Adipose tissue (tissue), 3 donors: ENCODE measurements around the gene PXMP4. TPM values are rescaled to one million over a fixed set of nuclear protein-coding genes. Genes with fewer than 3 reads are reported as not detected.
"Not testable (repeated sequence)": the region's sequence is repeated elsewhere in the genome, so short reads cannot be mapped to it uniquely, and the experiment has no call there.

ENCODE experiments used
- H3K27ac ChIP-seq: one replicate; pipeline ENCODE4 v1.5.1; 2013; ENCODE audit warnings: low read depth, low read length
- WGBS, 3 donors: extraction: QIAGEN DNeasy Blood & Tissue Kit; methylation state at CpG; one replicate each; pipeline ENCODE4 v1.1.7; 2013; 5-methylcytosine and 5-hydroxymethylcytosine counted together
- polyA plus RNA-seq, 3 donors: library from polyadenylated mRNA; stranded (reverse); fragments of 200-250 nt; gene quantifications; one replicate each; pipeline ENCODE4 v1.2.3, GENCODE V29; 2013
- donor health status: healthy with polysubstance abuse.
- donor health status: Bipolar disorder and iron deficiency.
- donor health status: healthy.

Gene PXMP4
- polyA plus RNA-seq, 3 donors = 3.1 to 4.8 (median 4.6) TPM

GRCh38 chr20:33709905-33710541 lies 10.1 kb downstream of the PXMP4 start:
- no peak overlapping the region for H3K27ac ChIP-seq
- 78 to 89% (median 88%) methylated on average over 16 of the region's 16 CpGs for WGBS, 3 donors

DNA sequence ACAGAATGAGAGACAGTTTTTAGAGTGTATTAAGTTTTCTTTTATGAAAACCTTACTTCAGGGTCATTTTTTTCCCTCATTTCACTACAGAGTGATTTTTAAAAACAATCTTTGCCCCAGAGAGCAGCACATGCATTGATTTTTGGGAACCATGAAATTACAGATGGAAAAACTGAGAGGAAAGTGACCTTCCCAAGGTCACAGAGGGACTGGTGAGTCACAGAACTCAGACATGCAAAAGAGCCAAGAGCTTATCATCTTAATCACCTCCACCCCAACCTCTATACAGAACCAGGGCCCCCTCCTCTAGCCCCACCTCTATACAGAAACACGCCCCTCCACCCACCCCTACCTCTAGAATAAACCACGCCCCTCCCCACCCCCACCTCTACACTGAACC lies 10.7 kb downstream of the PXMP4 start:
- H3K27ac ChIP-seq = no peak overlapping the region
- 73 to 95% (median 94%) methylated on average over 2 of the region's 2 CpGs for WGBS, 3 donors

DNA sequence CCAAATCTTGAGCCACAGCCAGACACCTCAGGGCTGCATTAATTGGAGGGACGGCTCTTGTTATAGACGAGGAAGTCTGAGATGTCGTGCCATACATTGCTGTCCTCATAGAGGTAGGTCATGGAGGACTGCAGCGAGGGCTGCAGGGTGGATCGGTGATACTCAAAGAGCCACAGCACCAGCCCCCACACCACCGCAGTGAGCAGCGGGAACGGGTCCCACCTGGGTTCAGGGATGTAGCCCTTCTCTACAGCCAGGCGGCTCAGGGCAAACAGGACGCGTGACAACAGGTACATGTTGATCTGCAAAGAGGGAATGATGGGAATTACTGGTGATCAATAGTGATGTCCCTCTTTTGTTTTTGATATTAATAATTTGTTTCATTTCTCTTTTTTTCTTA lies 12.4 kb downstream of the PXMP4 start:
- WGBS, 3 donors = 90 to 92% (median 90%) methylated on average over 11 of the region's 11 CpGs
- no peak overlapping the region for H3K27ac ChIP-seq

DNA sequence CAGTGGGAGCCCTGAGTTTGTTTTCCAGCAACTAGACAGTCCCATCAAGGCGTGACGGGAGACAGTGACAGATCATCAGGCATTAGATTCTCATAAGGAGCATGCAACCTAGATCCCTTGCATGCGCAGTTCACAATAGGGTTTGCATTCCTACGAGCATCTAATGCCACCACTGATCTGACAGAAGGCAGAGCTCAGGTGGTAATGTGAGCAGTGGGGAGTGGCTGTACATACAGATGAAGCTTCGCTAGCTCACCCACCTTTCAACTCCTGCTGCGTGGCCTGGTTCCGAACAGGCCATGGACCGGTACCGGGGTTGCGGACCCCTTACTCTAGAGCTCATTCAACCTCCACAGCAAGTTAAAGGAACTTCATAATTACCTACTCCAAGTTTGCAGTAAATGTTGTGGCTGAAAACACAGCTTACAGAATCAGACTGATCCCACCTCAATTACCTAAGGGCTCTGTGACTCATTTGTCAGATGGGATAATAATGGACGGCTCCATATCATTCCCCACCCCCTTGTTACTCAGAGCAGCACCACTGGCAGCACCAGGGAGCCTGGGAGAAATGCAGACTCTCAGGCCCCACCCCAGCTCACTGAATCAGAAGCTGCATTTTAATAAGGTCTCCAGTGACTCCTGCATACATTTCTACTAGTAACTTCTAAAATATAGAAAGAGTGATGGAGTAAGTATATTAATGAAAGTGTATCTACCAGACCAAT lies 15.7 kb downstream of the PXMP4 start:
- 93 to 96% (median 95%) methylated on average over 11 of the region's 11 CpGs for WGBS, 3 donors
- no peak overlapping the region for H3K27ac ChIP-seq

DNA sequence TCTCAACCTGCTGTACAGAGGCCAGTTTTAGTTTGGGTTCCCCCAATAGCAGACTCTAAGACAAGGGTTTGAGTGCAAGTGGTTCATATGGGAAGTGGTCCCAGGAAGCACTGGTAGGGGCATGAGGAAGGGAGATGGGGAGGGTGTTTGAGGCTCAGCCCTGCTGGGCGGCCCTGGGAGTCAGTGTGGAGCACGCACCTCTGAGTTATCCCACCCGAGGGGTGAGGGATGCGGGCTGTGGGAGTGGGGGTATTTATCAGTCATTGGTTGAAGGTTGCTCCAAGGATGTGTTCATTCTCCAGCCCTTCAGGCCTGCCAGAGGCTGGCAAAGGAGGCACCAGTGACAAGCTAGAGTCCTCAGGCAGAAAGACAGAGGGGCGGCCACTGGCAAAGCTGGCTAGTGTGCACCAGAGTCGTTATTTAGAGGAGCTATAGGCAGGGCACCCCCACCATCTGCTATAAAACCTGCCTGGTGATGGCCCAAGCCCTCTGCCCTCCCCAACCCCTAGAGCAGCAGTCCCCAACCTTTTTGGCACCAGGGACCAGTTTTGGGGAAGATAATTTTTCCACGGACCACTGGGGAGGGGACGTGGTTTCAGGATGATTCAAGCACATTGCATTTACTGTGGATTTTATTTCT lies 16.5 kb downstream of the PXMP4 start:
- WGBS, 3 donors = 91 to 93% (median 92%) methylated on average over 8 of the region's 8 CpGs

GRCh38 chr20:33702861-33703260 lies 17.2 kb downstream of the PXMP4 start:
- H3K27ac ChIP-seq = no peak overlapping the region
- 46 to 60% (median 54%) methylated on average over 5 of the region's 5 CpGs for WGBS, 3 donors

More for the DNA sequence above, 16.5 kb downstream of the PXMP4 start:
- H3K27ac ChIP-seq = no peak overlapping the region

DNA sequence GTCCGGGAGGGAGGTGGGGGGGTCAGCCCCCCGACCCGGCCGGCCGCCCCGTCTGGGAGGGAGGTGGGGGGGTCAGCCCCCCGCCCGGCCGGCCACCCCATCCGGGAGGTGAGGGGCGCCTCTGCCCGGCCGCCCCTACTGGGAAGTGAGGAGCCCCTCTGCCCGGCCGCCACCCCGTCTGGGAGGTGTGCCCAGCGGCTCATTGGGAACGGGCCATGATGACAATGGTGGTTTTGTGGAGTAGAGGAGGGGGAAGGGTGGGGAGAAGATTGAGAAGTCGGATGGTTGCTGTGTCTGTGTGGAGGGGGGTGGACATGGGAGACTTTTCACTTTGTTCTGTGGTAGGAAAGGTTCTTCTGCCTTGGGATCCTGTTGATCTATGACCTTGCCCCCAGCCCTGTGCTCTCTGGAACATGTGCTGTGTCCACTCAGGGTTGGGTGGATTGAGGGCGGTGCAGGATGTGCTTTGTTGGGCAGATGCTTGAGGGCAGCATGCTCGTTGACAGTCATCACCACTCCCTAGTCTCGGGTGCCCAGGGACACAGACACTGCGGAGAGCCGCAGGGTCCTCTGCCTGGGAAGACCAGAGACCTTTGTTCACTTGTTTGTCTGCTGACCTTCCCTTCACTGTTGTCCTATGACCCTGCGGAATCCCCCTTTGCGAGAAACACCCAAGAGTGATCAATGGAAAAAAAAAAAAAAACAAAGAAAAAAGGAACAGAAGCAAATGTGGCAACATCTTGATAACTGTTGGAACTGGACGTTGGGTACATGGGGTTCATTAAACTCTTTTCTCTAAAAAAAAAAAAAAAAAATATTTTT lies 18.3 kb downstream of the PXMP4 start:
- 90 to 94% (median 91%) methylated on average over 14 to 27 of the region's 27 CpGs for WGBS, 3 donors
- H3K27ac ChIP-seq = no peak overlapping the region

- 92 to 96% (median 96%) methylated on average over 13 to 45 of the region's 45 CpGs for WGBS, 3 donors
- not testable (repeated sequence) for H3K27ac ChIP-seq
These were observed 19.2 kb downstream of the PXMP4 start for GRCh38 chr20:33700696-33701441.

DNA sequence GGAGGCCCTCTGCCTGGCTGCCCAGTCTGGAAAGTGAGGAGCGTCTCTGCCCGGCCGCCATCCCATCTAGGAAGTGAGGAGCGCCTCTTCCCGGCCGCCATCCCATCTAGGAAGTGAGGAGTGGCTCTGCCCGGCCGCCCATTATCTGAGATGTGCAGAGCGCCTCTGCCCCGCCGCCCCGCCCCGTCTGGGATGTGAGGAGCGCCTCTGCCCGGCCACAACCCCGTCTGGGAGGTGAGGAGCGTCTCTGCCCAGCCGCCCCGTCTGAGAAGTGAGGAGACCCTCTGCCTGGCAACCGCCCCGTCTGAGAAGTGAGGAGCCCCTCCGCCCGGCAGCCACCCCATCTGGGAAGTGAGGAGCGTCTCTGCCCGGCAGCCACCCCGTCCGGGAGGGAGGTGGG lies 21.1 kb downstream of the PXMP4 start:
- WGBS, 3 donors = 93 to 100% (median 98%) methylated on average over 1 to 20 of the region's 27 CpGs
- not testable (repeated sequence) for H3K27ac ChIP-seq

- 61 to 80% (median 71%) methylated on average over 8 of the region's 8 CpGs for WGBS, 3 donors
- H3K27ac ChIP-seq = no peak overlapping the region
These were observed 23.0 kb downstream of the PXMP4 start for GRCh38 chr20:33697129-33697528.

- H3K27ac ChIP-seq = no peak overlapping the region
- WGBS, 3 donors = 64 to 88% (median 79%) methylated on average over 4 of the region's 4 CpGs
These were observed 23.7 kb downstream of the PXMP4 start for GRCh38 chr20:33696448-33696847.

DNA sequence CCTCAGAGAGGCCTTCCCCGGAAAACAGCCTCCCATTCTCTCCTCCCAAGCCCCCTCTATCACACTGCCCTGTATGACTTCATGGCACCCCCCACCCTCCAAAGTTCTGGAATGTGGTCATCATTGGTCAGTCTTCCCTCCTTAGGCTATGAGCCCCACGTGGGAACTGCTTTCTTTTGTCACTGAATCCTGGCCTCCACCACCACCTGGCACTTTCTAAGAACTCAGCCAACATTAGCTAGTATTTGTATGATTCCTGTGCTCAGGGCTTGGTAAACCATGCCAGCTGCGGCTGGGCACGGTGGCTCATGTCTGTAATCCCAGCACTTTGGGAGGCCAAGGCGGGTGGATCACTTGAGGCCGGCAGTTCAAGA lies 25.5 kb downstream of the PXMP4 start:
- 75 to 82% (median 79%) methylated on average over 6 of the region's 6 CpGs for WGBS, 3 donors
- no peak overlapping the region for H3K27ac ChIP-seq

DNA sequence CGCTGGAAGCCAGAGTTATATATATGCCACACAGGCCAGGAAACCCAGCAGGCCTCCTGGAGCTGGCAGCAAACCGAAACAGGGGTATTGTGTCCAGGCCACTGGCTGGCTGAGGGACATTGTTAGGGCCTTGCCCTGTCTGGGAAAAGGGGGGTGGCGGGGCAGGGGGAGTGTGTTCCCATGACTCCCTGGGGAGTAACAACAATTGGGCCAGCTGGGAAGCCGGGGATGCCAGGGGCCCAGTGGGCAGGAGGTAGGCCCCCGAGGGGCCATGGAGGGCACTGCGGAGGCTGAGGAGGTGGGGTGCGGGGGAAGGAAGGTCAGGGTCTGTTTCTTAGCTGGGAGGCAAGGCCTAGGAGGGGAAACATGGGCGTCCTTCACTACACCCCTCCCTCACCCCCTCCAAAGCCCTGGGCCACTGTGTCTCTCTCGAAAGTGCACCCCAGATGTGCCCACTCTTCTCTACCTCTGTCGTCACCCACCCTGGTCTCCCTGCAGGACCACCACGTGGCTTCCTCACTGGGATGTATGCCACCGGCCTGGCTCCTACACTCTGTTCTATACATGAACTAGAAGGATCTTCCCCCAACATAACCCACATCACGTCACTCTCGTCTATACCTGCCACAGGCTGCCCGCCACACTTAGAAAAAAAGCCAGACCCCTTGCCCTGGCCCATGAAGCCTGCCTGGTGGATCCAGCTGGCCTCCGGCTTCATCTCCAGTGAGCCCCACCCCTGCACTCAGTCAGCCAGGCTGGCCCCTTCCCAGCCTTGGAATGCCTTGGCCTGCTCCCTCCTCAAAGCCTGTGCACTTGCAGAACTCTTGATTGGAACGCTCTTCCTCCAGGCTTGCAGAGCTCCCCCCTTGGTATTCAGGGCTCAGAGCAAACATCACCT lies 26.1 kb downstream of the PXMP4 start:
- WGBS, 3 donors = 74 to 76% (median 74%) methylated on average over 15 to 17 of the region's 17 CpGs
- H3K27ac ChIP-seq = no peak overlapping the region

DNA sequence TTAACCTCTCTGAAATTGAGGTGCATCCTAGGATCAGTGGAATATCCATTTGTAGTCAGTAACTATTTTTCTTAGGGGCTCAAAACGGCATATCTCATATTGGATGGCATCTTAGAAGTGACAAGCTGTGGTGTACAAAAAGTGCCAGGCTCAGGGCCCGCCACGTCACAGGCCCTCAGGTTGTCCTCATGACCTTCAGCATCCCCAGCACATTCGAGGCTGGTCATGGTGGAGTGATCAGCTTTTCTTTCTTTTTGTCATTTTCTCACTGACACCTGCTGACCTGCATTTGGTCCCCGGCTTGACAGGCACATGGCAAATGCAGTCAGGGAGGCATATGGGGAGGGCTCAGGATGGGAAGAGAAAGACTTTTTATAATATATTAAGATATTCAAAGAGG lies 26.8 kb downstream of the PXMP4 start:
- 82 to 88% (median 85%) methylated on average over 5 of the region's 5 CpGs for WGBS, 3 donors
- no peak overlapping the region for H3K27ac ChIP-seq

- H3K27ac ChIP-seq = no peak overlapping the region
- 30 to 69% (median 37%) methylated on average over 4 of the region's 4 CpGs for WGBS, 3 donors
These were observed 30.1 kb downstream of the PXMP4 start for GRCh38 chr20:33689973-33690372.

DNA sequence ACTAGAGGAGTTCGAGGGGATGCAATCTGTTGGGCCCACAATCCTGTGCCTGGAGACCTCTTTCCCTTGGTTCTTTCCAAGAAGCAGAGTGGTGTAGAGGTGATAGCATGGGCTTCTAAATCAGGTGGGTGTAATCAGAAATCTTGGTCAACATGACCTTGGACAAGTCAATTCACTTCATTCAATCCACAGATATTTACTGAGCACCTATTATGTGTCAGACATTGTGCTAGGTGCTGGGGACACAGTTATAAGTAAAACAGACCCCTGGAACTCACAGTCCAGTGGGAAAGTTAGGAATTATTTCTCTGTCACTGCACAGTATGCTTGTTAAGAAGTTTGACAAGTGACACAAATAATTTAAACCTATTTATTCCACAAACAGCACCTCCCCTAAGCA lies 30.6 kb downstream of the PXMP4 start:
- WGBS, 3 donors = 88 to 97% (median 95%) methylated on average over 1 of the region's 1 CpG

DNA sequence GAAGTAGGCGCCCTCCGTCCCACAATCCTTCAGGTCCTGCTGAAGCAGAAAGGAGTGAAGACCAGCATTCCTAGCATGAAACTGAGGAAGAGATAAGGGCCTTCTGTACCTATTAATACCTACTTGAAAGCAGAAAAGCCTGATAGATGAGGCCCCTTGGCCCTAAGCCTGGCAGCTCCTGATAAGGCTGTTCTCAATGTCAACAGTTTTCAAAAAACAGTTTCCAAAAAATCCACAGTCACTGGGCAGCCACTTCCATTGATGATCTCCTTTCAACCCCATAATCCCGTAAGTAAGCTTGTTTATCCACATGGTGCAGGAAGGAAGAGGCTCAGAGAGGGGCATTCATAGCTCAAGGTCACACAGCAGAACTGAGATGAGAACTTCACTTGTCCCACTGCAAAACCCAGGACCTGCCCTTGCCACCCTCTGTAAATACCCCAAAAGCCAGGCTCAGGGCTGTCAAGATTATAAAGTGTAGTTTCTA lies 31.1 kb downstream of the PXMP4 start:
- WGBS, 3 donors = 62 to 88% (median 86%) methylated on average over 3 of the region's 3 CpGs
- no peak overlapping the region for H3K27ac ChIP-seq

More for the DNA sequence above, 30.6 kb downstream of the PXMP4 start:
- no peak overlapping the region for H3K27ac ChIP-seq
